HG03520 (cell line): Measurements from ENCODE around the gene FASTKD2.

Source experiments
- ATAC-seq: cut with Tn5 transposase; IDR thresholded peaks from one replicate; pipeline ENCODE4 v1.9.1; 2021; ENCODE audit warnings: mild to moderate bottlenecking, moderate library complexity; ENCODE audit not compliant: unreplicated experiment

FASTKD2 gene

GRCh38 chr2:206833291-206833690, 67.9 kb downstream of the FASTKD2 start:
- no peak for ATAC-seq

GRCh38 chr2:206836722-206837121, 71.3 kb downstream of the FASTKD2 start:
- no peak for ATAC-seq

- ATAC-seq, result no peak
These were observed 72.4 kb downstream of the FASTKD2 start for GRCh38 chr2:206837775-206838174.

- no peak for ATAC-seq
These were observed 73.3 kb downstream of the FASTKD2 start for GRCh38 chr2:206838690-206839089.

GRCh38 chr2:206840999-206841398, 75.6 kb downstream of the FASTKD2 start:
- no peak for ATAC-seq
